Neuronal stem cell (in vitro differentiated cells): ENCODE measurements around the gene MAEL.

Experiments used
- DNase-seq: peaks from one replicate; pipeline ENCODE4 v3.0.0-alpha.2; 2013; ENCODE audit warnings: low spot score
- H2AFZ ChIP-seq: one replicate; pipeline ENCODE4 v1.6.1; 2013; ENCODE audit warnings: mild to moderate bottlenecking, low read length, inconsistent platforms
- H2AK5ac ChIP-seq: 2 replicates; pipeline ENCODE4 v1.6.1; 2013; ENCODE audit warnings: low read depth, mild to moderate bottlenecking, inconsistent platforms, low read length, moderate library complexity, mixed read lengths
- H2BK120ac ChIP-seq: 2 replicates; pipeline ENCODE4 v1.6.1; 2013; ENCODE audit warnings: low read depth, mild to moderate bottlenecking, inconsistent platforms, low read length, moderate library complexity, mixed read lengths
- H2BK12ac ChIP-seq: one replicate; pipeline ENCODE4 v1.6.1; 2013; ENCODE audit warnings: low read length, inconsistent platforms
- H2BK15ac ChIP-seq: 2 replicates; pipeline ENCODE4 v1.6.1; 2013; ENCODE audit warnings: mild to moderate bottlenecking, low read length, inconsistent platforms, mixed read lengths
- H2BK5ac ChIP-seq: one replicate; pipeline ENCODE4 v1.6.1; 2013; ENCODE audit warnings: inconsistent platforms, mild to moderate bottlenecking, low read length, moderate library complexity
- H3K14ac ChIP-seq: one replicate; pipeline ENCODE4 v1.6.1; 2013; ENCODE audit warnings: low read length, inconsistent platforms
- H3K18ac ChIP-seq: 2 replicates; pipeline ENCODE4 v1.6.1; 2013; ENCODE audit warnings: low read length, inconsistent platforms
- H3K23ac ChIP-seq: 2 replicates; pipeline ENCODE4 v1.6.1; 2013; ENCODE audit warnings: low read depth, mild to moderate bottlenecking, mixed read lengths, low read length, inconsistent platforms; ENCODE audit not compliant: poor library complexity
- H3K27ac ChIP-seq: replicated peaks from 3 replicates; pipeline ENCODE4 v1.5.1; 2013; ENCODE audit warnings: low read length, inconsistent platforms
- H3K27me3 ChIP-seq, 3 experiments: 2 replicates each; pipeline ENCODE4 v1.6.1; 2013; ENCODE audit warnings: low read length in 3 of 3, mild to moderate bottlenecking in 2 of 3, inconsistent platforms in 1 of 3, low read depth in 1 of 3, mixed read lengths in 1 of 3, moderate library complexity in 1 of 3; ENCODE audit not compliant: control insufficient read depth in 3 of 3, insufficient read depth in 3 of 3
- H3K36me3 ChIP-seq, 2 donors: replicated peaks in 1 of 2; 2 replicates each; pipeline ENCODE4 v1.6.1; 2013; ENCODE audit warnings: low read length in 2 of 2; ENCODE audit not compliant: control insufficient read depth in 2 of 2, insufficient read depth in 2 of 2
- H3K4ac ChIP-seq: 2 replicates; pipeline ENCODE4 v1.6.1; 2013; ENCODE audit warnings: inconsistent platforms, mild to moderate bottlenecking, low read length, moderate library complexity
- H3K4me1 ChIP-seq, 2 donors: 1 replicate in 1 of 2; 2 replicates in 1 of 2; pipeline ENCODE4 v1.6.1; 2013; ENCODE audit warnings: low read length in 2 of 2, low read depth in 1 of 2; ENCODE audit not compliant: control insufficient read depth in 2 of 2, insufficient read depth in 1 of 2
- H3K4me2 ChIP-seq: one replicate; pipeline ENCODE4 v1.6.1; 2013; ENCODE audit warnings: mild to moderate bottlenecking, low read length, inconsistent platforms; ENCODE audit not compliant: insufficient read depth, poor library complexity, severe bottlenecking
- H3K4me3 ChIP-seq, 2 donors: 2 replicates each; pipeline ENCODE4 v1.5.1; 2013; ENCODE audit warnings: low read length in 2 of 2, mild to moderate bottlenecking in 2 of 2, inconsistent platforms in 1 of 2, moderate library complexity in 1 of 2
- H3K79me1 ChIP-seq: one replicate; pipeline ENCODE4 v1.6.1; 2013; ENCODE audit warnings: low read depth, mild to moderate bottlenecking, inconsistent platforms, low read length, moderate library complexity
- H3K9ac ChIP-seq: one replicate; pipeline ENCODE4 v1.6.1; 2013; ENCODE audit warnings: mild to moderate bottlenecking, low read depth, low read length, inconsistent platforms; ENCODE audit not compliant: poor library complexity
- H3K9me3 ChIP-seq, 2 donors: replicated peaks in 1 of 2; 2 replicates each; pipeline versions ENCODE3 to v1.6.1; 2013; ENCODE audit warnings: low read length in 2 of 2, mild to moderate bottlenecking in 2 of 2, inconsistent platforms in 1 of 2, low read depth in 1 of 2, mixed read lengths in 1 of 2, moderate library complexity in 1 of 2; ENCODE audit not compliant: control insufficient read depth in 2 of 2, insufficient read depth in 1 of 2
- H4K8ac ChIP-seq: one replicate; pipeline ENCODE4 v1.6.1; 2013; ENCODE audit warnings: low read depth, mild to moderate bottlenecking, inconsistent platforms, low read length, moderate library complexity
- H4K91ac ChIP-seq: one replicate; pipeline ENCODE4 v1.6.1; 2013; ENCODE audit warnings: low read length, low read depth, mild to moderate bottlenecking, inconsistent platforms; ENCODE audit not compliant: poor library complexity
- WGBS, 2 donors: extraction: QIAGEN DNeasy Blood & Tissue Kit; methylation state at CpG; one replicate each; pipeline ENCODE4 v1.1.7; 2013; ENCODE audit warnings: missing lambda C conversion rate in 2 of 2, mixed read lengths in 1 of 2; ENCODE audit not compliant: insufficient read length in 2 of 2, insufficient replicate concordance in 1 of 2; ENCODE audit errors: extremely low coverage in 2 of 2; 5-methylcytosine and 5-hydroxymethylcytosine counted together

MAEL gene

DNA sequence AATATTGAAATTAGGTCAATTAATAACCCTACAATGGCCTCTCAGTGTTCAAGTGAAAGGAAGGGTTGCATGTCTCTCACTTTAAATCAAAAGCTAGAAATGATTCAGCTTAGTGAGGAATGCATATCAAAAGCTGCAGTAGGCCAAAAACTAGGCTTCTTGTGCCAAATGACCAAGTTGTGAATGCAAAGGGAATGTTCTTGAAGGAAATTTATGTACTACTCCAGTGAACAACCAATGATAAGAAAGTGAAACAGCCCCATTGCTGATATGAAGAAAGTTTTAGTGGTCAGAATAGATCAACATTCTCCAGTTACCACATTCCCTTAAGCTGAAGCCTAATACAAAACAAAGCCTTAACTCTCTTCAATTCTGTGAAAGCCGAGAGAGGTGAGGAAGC is 10.0 kb downstream of the MAEL start:
- H3K4me2 ChIP-seq, result no peak overlapping the region
- no peak overlapping the region for H4K91ac ChIP-seq
- H3K4me1 ChIP-seq, result no peaks in the 10 kb centered on the region
- no peak overlapping the region for H2BK5ac ChIP-seq
- no peaks in the 10 kb centered on the region for H3K79me1 ChIP-seq
- no peak overlapping the region for H2BK120ac ChIP-seq
- H2AK5ac ChIP-seq, result no peak overlapping the region
- no peaks in the 10 kb centered on the region for H3K27me3 ChIP-seq
- H3K4me3 ChIP-seq, result no peak overlapping the region
- no CpG with 5 or more reads among the region's 1 CpG for WGBS, 2 donors
- H2AFZ ChIP-seq, result no peak overlapping the region
- no peaks in the 10 kb centered on the region for H3K36me3 ChIP-seq
- no peak overlapping the region for H3K27ac ChIP-seq
- H4K8ac ChIP-seq, result no peak overlapping the region
- H3K23ac ChIP-seq, result no peak overlapping the region
- no peaks in the 10 kb centered on the region for H3K9me3 ChIP-seq
- H3K14ac ChIP-seq, result no peak overlapping the region
- H3K9ac ChIP-seq, result no peak overlapping the region
- H2BK12ac ChIP-seq, result no peak overlapping the region
- DNase-seq, result no peak
- no peak overlapping the region for H2BK15ac ChIP-seq
- no peak overlapping the region for H3K18ac ChIP-seq
- no peak overlapping the region for H3K4ac ChIP-seq

DNA sequence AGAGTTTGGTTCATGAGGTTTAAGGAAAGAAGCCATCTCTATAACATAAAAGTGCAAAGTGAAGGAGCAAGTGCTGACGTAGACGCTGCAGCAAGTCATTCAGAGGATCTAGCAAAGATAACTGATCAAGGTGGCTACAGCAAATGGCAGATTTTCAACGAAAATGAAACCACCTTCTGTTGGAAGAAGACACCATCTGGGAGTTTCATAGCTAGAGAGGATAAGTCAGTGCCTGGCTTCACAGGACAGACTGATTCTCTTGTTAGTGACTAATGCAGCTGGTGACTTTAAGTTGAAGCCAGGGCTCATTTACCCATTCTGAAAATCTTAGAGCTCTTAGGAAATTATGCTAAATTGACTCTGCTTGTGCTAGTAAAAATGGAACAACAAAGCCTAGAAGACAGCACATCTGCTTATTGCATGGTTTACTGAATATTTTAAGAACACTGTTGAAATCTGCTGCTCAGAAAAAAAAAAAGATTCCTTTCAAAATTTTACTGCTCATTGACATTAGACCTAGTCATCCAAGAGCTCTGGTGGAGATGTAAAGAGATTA is 10.5 kb downstream of the MAEL start:
- no peak overlapping the region for H3K4me2 ChIP-seq
- no peak overlapping the region for H4K8ac ChIP-seq
- H3K27ac ChIP-seq, result no peak overlapping the region
- H3K4ac ChIP-seq, result no peak overlapping the region
- no peak overlapping the region for H3K23ac ChIP-seq
- WGBS, 2 donors, result no CpG with 5 or more reads among the region's 3 CpGs
- H3K18ac ChIP-seq, result no peak overlapping the region
- no peaks in the 10 kb centered on the region for H3K36me3 ChIP-seq
- H3K79me1 ChIP-seq, result no peaks in the 10 kb centered on the region
- no peak overlapping the region for H2BK15ac ChIP-seq
- H2AFZ ChIP-seq, result no peak overlapping the region
- no peak for DNase-seq
- H2BK12ac ChIP-seq, result no peak overlapping the region
- H3K9me3 ChIP-seq, result no peaks in the 10 kb centered on the region
- no peak overlapping the region for H2AK5ac ChIP-seq
- H3K9ac ChIP-seq, result no peak overlapping the region
- H4K91ac ChIP-seq, result no peak overlapping the region
- H2BK5ac ChIP-seq, result no peak overlapping the region
- no peaks in the 10 kb centered on the region for H3K27me3 ChIP-seq
- H2BK120ac ChIP-seq, result no peak overlapping the region
- H3K4me1 ChIP-seq, result no peaks in the 10 kb centered on the region
- H3K14ac ChIP-seq, result no peak overlapping the region
- H3K4me3 ChIP-seq, result no peak overlapping the region

DNA sequence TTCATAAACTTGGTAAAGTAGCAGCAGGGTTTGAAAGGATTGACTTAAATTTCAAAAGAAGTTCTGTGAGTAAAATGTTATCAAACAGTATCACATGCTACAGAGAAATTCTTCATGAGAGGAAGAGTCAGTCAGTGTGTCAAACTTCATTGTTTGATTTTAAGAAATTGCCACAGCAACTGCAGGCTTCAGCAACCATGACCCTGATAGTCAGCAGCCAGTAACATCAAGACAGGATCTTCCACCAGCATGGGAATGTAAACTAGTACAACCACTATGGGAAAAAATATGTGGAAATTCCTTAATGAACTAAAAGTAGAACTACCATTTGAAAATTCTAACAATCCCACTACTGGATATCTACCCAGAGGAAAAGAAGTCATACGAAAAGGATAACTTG is 11.5 kb downstream of the MAEL start:
- Histone ChIP-seq H2BK5ac (no peak overlapping the region), H3K4me2 (no peak overlapping the region), H3K79me1 (no peaks in the 10 kb centered on the region), H3K9me3 (no peaks in the 10 kb centered on the region), H3K27me3 (no peaks in the 10 kb centered on the region), H3K14ac (no peak overlapping the region), H4K91ac (no peak overlapping the region), H3K4me3 (no peak overlapping the region), H3K9ac (no peak overlapping the region), H4K8ac (no peak overlapping the region), H3K4ac (no peak overlapping the region), H2BK120ac (no peak overlapping the region), H3K36me3 (no peaks in the 10 kb centered on the region), H3K4me1 (no peaks in the 10 kb centered on the region), H3K18ac (no peak overlapping the region), H2AFZ (no peak overlapping the region), H2BK12ac (no peak overlapping the region), H2AK5ac (no peak overlapping the region), H2BK15ac (no peak overlapping the region), H3K23ac (no peak overlapping the region), H3K27ac (no peak overlapping the region)
- no CpG with 5 or more reads among the region's 1 CpG for WGBS, 2 donors
- DNase-seq, result no peak

DNA sequence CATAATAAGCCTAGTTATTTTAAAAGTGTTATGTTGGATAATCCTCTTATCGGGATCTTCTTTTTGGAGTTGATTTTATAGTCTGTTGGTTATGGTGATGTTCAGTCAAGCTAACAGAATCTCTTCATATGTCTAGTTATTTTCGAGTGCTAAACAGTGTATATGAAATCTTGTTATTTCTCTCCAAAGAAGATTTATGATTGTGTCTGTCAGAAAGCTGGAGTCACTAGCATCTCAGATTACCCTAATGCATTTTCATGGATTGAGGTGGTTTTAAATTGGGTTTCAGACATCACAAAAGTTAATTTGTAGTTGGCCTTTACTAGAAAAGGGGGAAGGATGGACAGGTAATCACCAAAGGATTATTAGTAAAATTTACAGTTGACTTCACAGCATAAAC is 13.3 kb downstream of the MAEL start:
- Histone ChIP-seq H3K18ac (no peak overlapping the region), H2BK12ac (no peak overlapping the region), H3K79me1 (no peaks in the 10 kb centered on the region), H2BK120ac (no peak overlapping the region), H3K23ac (no peak overlapping the region), H3K4me2 (no peak overlapping the region), H3K4me3 (no peak overlapping the region), H4K91ac (no peak overlapping the region), H3K9ac (no peak overlapping the region), H2BK5ac (no peak overlapping the region), H3K9me3 (no peaks in the 10 kb centered on the region), H3K14ac (no peak overlapping the region), H2AK5ac (no peak overlapping the region), H4K8ac (no peak overlapping the region), H3K4me1 (no peaks in the 10 kb centered on the region), H3K27ac (no peak overlapping the region), H2BK15ac (no peak overlapping the region), H3K4ac (no peak overlapping the region), H3K27me3 (no peaks in the 10 kb centered on the region), H2AFZ (no peak overlapping the region), H3K36me3 (no peaks in the 10 kb centered on the region)
- no peak for DNase-seq
- no CpG with 5 or more reads among the region's 2 CpGs for WGBS, 2 donors
